ENCODE results near the gene ASCL2.

- TF ChIP-seq CTCF (conservative IDR thresholded peaks at IDR 0.05; ENCODE audit: low read length) (no peak), EZH2phosphoT487 (IDR thresholded peaks at IDR 0.05; ENCODE audit: borderline replicate concordance, low read depth, low read length) (no peak)
Observed at GRCh38 chr11:2306877-2307500, 36.6 kb upstream of the ASCL2 start.
